Thoracic aorta (tissue), 2 donors: ENCODE data around the gene TMEM198. TPM values are rescaled to one million over a fixed set of nuclear protein-coding genes. Genes with fewer than 3 reads are reported as not detected.

Experiments
- ATAC-seq: fragments of 150-250 bp; one replicate; pipeline ENCODE4 v1.8.0; 2017; ENCODE audit warnings: low read depth; ENCODE audit not compliant: insufficient number of reproducible peaks, low FRiP score
- DNase-seq: peaks from one replicate; pipeline ENCODE4 v3.0.0-alpha.2; 2020; ENCODE audit warnings: low spot score
- H3K27ac ChIP-seq, 2 donors: fragments of 200-600 bp; sonication (generic); 1 replicate in 1 of 2; 2 replicates in 1 of 2; pipeline ENCODE4 v1.5.1; 2016; ENCODE audit warnings: mild to moderate bottlenecking in 2 of 2, moderate library complexity in 2 of 2
- H3K27me3 ChIP-seq: fragments of 200-600 bp; sonication (generic); replicated peaks from 2 replicates; pipeline ENCODE4 v1.6.0; 2016; ENCODE audit warnings: mild to moderate bottlenecking; ENCODE audit not compliant: insufficient read depth
- H3K36me3 ChIP-seq: fragments of 200-600 bp; sonication (generic); one replicate; pipeline ENCODE4 v1.5.1; 2016
- H3K4me1 ChIP-seq, 2 donors: fragments of 200-600 bp; sonication (generic); 1 replicate in 1 of 2; 2 replicates in 1 of 2; pipeline versions ENCODE4 v1.5.1 to v1.6.0; 2016; ENCODE audit warnings: low read depth in 2 of 2, mild to moderate bottlenecking in 1 of 2; ENCODE audit not compliant: control insufficient read depth in 1 of 2
- H3K4me3 ChIP-seq: fragments of 200-600 bp; sonication (generic); 2 replicates; pipeline ENCODE4 v1.5.1; 2016; ENCODE audit warnings: mild to moderate bottlenecking
- H3K9me3 ChIP-seq: fragments of 200-600 bp; sonication (generic); 2 replicates; pipeline ENCODE4 v1.5.1; 2016
- CTCF ChIP-seq: fragments of 200-600 bp; sonication (generic); IDR thresholded peaks from one replicate; pipeline ENCODE4 v1.5.1; 2019; ENCODE audit warnings: antibody characterized with exemption
- total RNA-seq, 2 donors: library from RNA; depleted of rRNA; stranded (reverse); fragments of >200 nt; gene quantifications; one replicate each; pipeline versions ENCODE4 v1.1.0 to v1.2.3, GENCODE V29; 2016

TMEM198 gene
- total RNA-seq, 2 donors from 2014 or later, result 1.4 to 3.9 TPM

- Histone ChIP-seq H3K9me3 (no peaks in the 10 kb centered on the region), H3K4me3 (no peak overlapping the region), H3K27me3 (no peaks in the 10 kb centered on the region), H3K27ac (no peak overlapping the region), H3K36me3 (peaks cover 29% of the 10 kb centered on the region), H3K4me1 (no peaks in the 10 kb centered on the region)
- no peak for TF ChIP-seq CTCF
- no peak for ATAC-seq
- DNase-seq, result no peak
Measured at GRCh38 chr2:219560893-219561178, 17.0 kb downstream of the TMEM198 start.

- ATAC-seq, result no peak
- no peak for TF ChIP-seq CTCF
- H3K4me1 ChIP-seq, result no peaks in the 10 kb centered on the region
- DNase-seq, result no peak
- no peaks in the 10 kb centered on the region for H3K27me3 ChIP-seq
- no peak overlapping the region for H3K27ac ChIP-seq
- H3K36me3 ChIP-seq, result peaks cover 31% of the 10 kb centered on the region
- no peak overlapping the region for H3K4me3 ChIP-seq
- H3K9me3 ChIP-seq, result no peaks in the 10 kb centered on the region
Measured at GRCh38 chr2:219561179-219562048, 17.6 kb downstream of the TMEM198 start.

- H3K9me3 ChIP-seq, result no peaks in the 10 kb centered on the region
- H3K27me3 ChIP-seq, result no peaks in the 10 kb centered on the region
- H3K27ac ChIP-seq, result no peak overlapping the region
- ATAC-seq (no peak), DNase-seq (no peak)
- H3K4me3 ChIP-seq, result no peak overlapping the region
- peaks cover 31% of the 10 kb centered on the region for H3K36me3 ChIP-seq
- H3K4me1 ChIP-seq, result no peaks in the 10 kb centered on the region
- no peak for TF ChIP-seq CTCF
Measured at GRCh38 chr2:219562049-219563020, 18.5 kb downstream of the TMEM198 start.

GRCh38 chr2:219563271-219563928, 19.6 kb downstream of the TMEM198 start:
- H3K27ac ChIP-seq, result no peak overlapping the region
- H3K9me3 ChIP-seq, result no peaks in the 10 kb centered on the region
- no peaks in the 10 kb centered on the region for H3K27me3 ChIP-seq
- H3K36me3 ChIP-seq, result peaks cover 31% of the 10 kb centered on the region
- H3K4me3 ChIP-seq, result no peak overlapping the region
- TF ChIP-seq CTCF, result no peak
- DNase-seq (no peak), ATAC-seq (no peak)
- no peaks in the 10 kb centered on the region for H3K4me1 ChIP-seq
